HG03520 (cell line): Measurements from ENCODE around the gene KRTAP2-1.
"Not testable (repeated sequence)": the region's sequence is repeated elsewhere in the genome, so short reads cannot be mapped to it uniquely, and the experiment has no call there.

Experiments
- ATAC-seq: cut with Tn5 transposase; IDR thresholded peaks from one replicate; pipeline ENCODE4 v1.9.1; 2021; ENCODE audit warnings: mild to moderate bottlenecking, moderate library complexity; ENCODE audit not compliant: unreplicated experiment

Gene KRTAP2-1

GRCh38 chr17:41058741-41059140 lies 11.6 kb upstream of the KRTAP2-1 start:
- ATAC-seq: no peak

GRCh38 chr17:41057547-41057946 lies 10.4 kb upstream of the KRTAP2-1 start:
- ATAC-seq: no peak

- ATAC-seq: not testable (repeated sequence)
Observed at GRCh38 chr17:41055130-41055529, 8.0 kb upstream of the KRTAP2-1 start, which contains the start of gene KRTAP2-2. KRTAP2-2 (minus strand) TSS chr17:41055230; CDS start chr17:41055211, 19 bp downstream.

- ATAC-seq: not testable (repeated sequence)
Observed at GRCh38 chr17:41054556-41054955, 7.4 kb upstream of the KRTAP2-1 start.

- ATAC-seq: no peak
Observed at GRCh38 chr17:41054025-41054424, 6.9 kb upstream of the KRTAP2-1 start.

- ATAC-seq: no peak
Observed at GRCh38 chr17:41052566-41052965, 5.5 kb upstream of the KRTAP2-1 start.

- ATAC-seq: no peak
Observed at GRCh38 chr17:41049110-41049509, 2.0 kb upstream of the KRTAP2-1 start.

GRCh38 chr17:41048441-41048840 lies 1.3 kb upstream of the KRTAP2-1 start:
- no peak for ATAC-seq

- ATAC-seq: no peak
Observed at GRCh38 chr17:41042953-41043352, 4.2 kb downstream of the KRTAP2-1 start.

- ATAC-seq: not testable (repeated sequence)
Observed at GRCh38 chr17:41040783-41041571, 6.1 kb downstream of the KRTAP2-1 start, which contains the start of gene KRTAP1-1. KRTAP1-1 (minus strand) TSS chr17:41041450; CDS start chr17:41041397, 53 bp downstream.

GRCh38 chr17:41037853-41038350 lies 9.2 kb downstream of the KRTAP2-1 start:
- ATAC-seq: no peak

GRCh38 chr17:41034346-41034935 lies 12.7 kb downstream of the KRTAP2-1 start, which contains the start of gene KRTAP1-3:
KRTAP1-3 (minus strand) TSS chr17:41034874; CDS start chr17:41034821, 53 bp downstream.
- ATAC-seq: not testable (repeated sequence)

- ATAC-seq: no peak
Observed at GRCh38 chr17:41029633-41030245, 17.4 kb downstream of the KRTAP2-1 start, which contains the start of gene KRTAP1-4. KRTAP1-4 (minus strand) TSS chr17:41030195; CDS start chr17:41030078, 117 bp downstream.

- ATAC-seq: no peak
Observed at GRCh38 chr17:41026715-41027471, 20.2 kb downstream of the KRTAP2-1 start, which contains the start of gene KRTAP1-5. KRTAP1-5 (minus strand) TSS chr17:41027208; CDS start chr17:41027155, 53 bp downstream.

- ATAC-seq: no peak
Observed at GRCh38 chr17:41024697-41025096, 22.4 kb downstream of the KRTAP2-1 start.

- no peak for ATAC-seq
Observed at GRCh38 chr17:41020336-41020735, 26.8 kb downstream of the KRTAP2-1 start.

GRCh38 chr17:41019415-41019814 lies 27.7 kb downstream of the KRTAP2-1 start:
- ATAC-seq: no peak

- ATAC-seq: no peak
Observed at GRCh38 chr17:41018541-41018940, 28.6 kb downstream of the KRTAP2-1 start.

- no peak for ATAC-seq
Observed at GRCh38 chr17:41016578-41017215, 30.4 kb downstream of the KRTAP2-1 start.

GRCh38 chr17:41015454-41015853 lies 31.7 kb downstream of the KRTAP2-1 start:
- ATAC-seq: no peak
